ENCODE results near the gene NPAS3. TPM values are rescaled to one million over a fixed set of nuclear protein-coding genes. Genes with fewer than 3 reads are reported as not detected.
A peak's percentile ranks its signal among the peaks of the same experiment; 100 is the strongest.

Gene NPAS3
- total RNA-seq, 4 donors from 2014 or later = 0.13 to 1.1 (median 0.47) TPM; not detected in 1

DNA sequence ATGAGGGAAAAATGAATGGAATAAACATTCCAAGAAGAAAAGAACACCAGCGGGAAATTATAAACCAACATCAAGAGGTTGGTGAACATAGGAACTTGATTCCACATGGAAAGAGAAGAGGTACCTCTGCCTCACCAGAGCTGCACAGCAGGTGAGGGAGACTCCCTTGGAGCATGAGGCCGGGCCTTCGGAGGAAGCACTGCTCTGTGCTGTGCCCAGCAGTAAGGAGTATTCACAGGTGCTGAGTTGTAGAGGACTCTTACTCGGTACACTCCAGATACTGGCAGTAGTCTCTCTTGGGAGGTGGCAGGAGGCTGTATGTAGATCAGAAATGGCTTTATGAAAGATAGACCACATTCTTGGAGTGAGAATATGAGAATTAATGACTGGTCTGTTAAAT lies 76.0 kb downstream of the NPAS3 start:
- no peak for DNase-seq
- TF ChIP-seq, protein P1, sequence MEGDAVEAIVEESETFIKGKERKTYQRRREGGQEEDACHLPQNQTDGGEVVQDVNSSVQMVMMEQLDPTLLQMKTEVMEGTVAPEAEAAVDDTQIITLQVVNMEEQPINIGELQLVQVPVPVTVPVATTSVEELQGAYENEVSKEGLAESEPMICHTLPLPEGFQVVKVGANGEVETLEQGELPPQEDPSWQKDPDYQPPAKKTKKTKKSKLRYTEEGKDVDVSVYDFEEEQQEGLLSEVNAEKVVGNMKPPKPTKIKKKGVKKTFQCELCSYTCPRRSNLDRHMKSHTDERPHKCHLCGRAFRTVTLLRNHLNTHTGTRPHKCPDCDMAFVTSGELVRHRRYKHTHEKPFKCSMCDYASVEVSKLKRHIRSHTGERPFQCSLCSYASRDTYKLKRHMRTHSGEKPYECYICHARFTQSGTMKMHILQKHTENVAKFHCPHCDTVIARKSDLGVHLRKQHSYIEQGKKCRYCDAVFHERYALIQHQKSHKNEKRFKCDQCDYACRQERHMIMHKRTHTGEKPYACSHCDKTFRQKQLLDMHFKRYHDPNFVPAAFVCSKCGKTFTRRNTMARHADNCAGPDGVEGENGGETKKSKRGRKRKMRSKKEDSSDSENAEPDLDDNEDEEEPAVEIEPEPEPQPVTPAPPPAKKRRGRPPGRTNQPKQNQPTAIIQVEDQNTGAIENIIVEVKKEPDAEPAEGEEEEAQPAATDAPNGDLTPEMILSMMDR (IDR thresholded peaks at IDR 0.05) = no peak
- no peak for TF ChIP-seq POLR2A (IDR thresholded peaks at IDR 0.05)
- no peaks in the 10 kb centered on the region for H3K4me1 ChIP-seq
- no peak overlapping the region for H3K27ac ChIP-seq
- H3K27me3 ChIP-seq = no peaks in the 10 kb centered on the region
- WGBS, 2 donors = 84 to 95% methylated on average over 4 of the region's 4 CpGs
- H3K9me3 ChIP-seq = no peaks in the 10 kb centered on the region
- no peaks in the 10 kb centered on the region for H3K36me3 ChIP-seq
- H3K4me3 ChIP-seq = no peak overlapping the region
- intact Hi-C loops (cut with DNase I) = no loop called here

DNA sequence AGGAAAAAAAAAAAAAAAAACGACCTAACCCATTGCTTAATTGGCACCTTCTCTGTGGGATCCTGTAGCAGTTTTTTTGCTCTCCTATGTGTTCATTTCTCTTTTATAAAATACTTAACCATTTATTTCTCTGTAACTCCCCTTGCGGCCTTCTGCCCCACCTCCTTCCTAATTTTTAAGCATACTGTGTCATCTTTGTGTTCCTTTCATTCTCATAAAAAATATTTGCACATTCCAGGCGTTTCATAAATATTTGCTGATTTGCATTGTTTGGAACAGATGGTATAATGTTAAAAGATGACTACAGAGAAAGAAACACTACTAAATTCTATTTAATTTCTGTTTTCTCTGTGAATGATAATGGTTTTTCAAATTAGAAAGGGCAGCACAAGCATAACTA lies 77.9 kb downstream of the NPAS3 start:
- WGBS, 2 donors = 36 to 49% methylated on average over 3 of the region's 3 CpGs
- Histone ChIP-seq H3K9me3 (no peaks in the 10 kb centered on the region), H3K27ac (no peak overlapping the region), H3K4me1 (no peaks in the 10 kb centered on the region), H3K4me3 (no peak overlapping the region), H3K27me3 (no peaks in the 10 kb centered on the region), H3K36me3 (no peaks in the 10 kb centered on the region)
- no peak for DNase-seq
- TF ChIP-seq, protein P1 (IDR thresholded peaks at IDR 0.05) = no peak
- no peak for TF ChIP-seq POLR2A (IDR thresholded peaks at IDR 0.05)
- intact Hi-C loops (cut with DNase I) = no loop called here

DNA sequence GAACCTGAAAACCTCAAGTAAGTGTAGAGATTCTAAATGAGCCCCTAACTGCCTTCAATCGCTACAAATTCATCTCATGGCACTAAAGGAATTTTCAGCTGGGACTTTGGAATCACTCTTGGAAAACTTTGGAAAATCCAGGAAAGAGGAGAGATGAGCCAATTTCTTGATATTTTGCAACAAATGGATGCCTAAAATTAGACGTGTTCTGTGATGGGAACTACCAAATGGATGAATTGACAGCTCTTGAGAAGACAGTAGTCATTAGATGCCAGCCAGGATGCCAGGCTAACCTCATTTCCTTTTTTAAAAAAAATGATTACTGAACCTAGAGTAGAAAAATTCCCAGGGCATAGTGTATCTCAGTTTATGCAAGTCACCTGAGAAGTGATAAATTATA lies 78.3 kb downstream of the NPAS3 start:
- 57 to 76% methylated on average over 2 of the region's 2 CpGs for WGBS, 2 donors
- Histone ChIP-seq H3K27ac (no peak overlapping the region), H3K36me3 (no peaks in the 10 kb centered on the region), H3K27me3 (no peaks in the 10 kb centered on the region), H3K9me3 (no peaks in the 10 kb centered on the region), H3K4me1 (no peaks in the 10 kb centered on the region), H3K4me3 (no peak overlapping the region)
- no peak for TF ChIP-seq POLR2A (IDR thresholded peaks at IDR 0.05)
- TF ChIP-seq, protein P1 (IDR thresholded peaks at IDR 0.05) = no peak
- intact Hi-C loops (cut with DNase I) = no loop called here
- no peak for DNase-seq

DNA sequence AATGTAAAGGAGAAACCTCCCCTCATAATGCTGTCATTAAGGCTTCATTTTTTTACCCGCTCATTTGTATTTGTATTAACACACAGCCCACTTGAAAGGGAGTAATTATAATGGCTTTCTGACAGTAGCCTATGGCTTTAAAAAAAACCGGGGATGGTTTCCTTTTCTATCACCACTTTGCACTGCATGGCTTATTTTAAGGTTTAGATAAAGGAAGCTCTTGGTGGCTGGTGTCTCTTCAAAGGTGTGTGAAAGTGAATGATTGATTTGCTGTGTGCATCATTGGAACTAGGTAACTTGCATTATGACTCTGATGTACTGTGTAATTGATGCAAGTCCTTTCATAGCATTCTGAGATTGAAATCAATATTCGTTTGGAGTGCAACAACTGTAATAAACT lies 80.7 kb downstream of the NPAS3 start:
- 69 to 75% methylated on average over 3 of the region's 3 CpGs for WGBS, 2 donors
- TF ChIP-seq, protein P1 (IDR thresholded peaks at IDR 0.05) = no peak
- no peak for TF ChIP-seq POLR2A (IDR thresholded peaks at IDR 0.05)
- Histone ChIP-seq H3K4me1 (no peaks in the 10 kb centered on the region), H3K36me3 (no peaks in the 10 kb centered on the region), H3K27me3 (no peaks in the 10 kb centered on the region), H3K9me3 (no peaks in the 10 kb centered on the region), H3K4me3 (no peak overlapping the region), H3K27ac (no peak overlapping the region)
- intact Hi-C loops (cut with DNase I) = no loop called here
- DNase-seq = no peak

DNA sequence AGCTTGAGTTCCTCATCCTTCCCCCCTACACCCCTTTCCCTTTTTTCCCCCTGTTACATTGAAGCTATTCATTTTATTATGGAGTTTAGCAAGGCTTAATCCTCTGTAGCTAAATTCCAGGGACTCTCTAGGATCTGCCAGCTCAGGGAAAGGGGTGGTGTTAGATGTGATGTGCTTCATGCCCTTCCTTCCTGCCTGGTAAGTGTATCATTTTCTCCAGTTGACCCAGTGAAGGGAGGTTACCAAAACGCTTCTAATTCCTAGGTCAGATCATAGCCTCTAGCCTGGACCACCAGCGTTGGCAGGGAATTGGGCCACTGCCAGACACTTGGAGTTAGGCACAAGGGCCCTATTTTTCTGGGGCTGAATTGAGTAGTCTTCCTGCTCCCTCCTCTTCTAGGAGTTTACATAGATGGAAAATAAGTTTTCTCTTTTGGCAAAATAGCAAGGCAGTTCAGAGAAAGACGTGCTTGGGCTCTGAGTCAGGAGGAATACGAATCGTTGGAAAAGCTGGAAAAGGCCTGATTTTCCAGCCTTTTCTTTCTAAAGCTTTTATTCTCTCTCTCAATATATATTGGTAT lies 88.3 kb downstream of the NPAS3 start:
- intact Hi-C loops (cut with DNase I) = no loop called here
- H3K9me3 ChIP-seq = no peaks in the 10 kb centered on the region
- WGBS, 2 donors = 40 to 53% methylated on average over 5 of the region's 5 CpGs
- H3K4me1 ChIP-seq = peaks cover 0 to 7% (median 3%) of the 10 kb centered on the region in 3 donors
- H3K36me3 ChIP-seq = no peaks in the 10 kb centered on the region
- no peak for DNase-seq
- peak overlapping the region in 1 of 4 donors; percentile 9 for H3K27ac ChIP-seq
- TF ChIP-seq POLR2A (IDR thresholded peaks at IDR 0.05) = no peak
- TF ChIP-seq, protein P1 (IDR thresholded peaks at IDR 0.05) = no peak
- H3K4me3 ChIP-seq = no peak overlapping the region
- no peaks in the 10 kb centered on the region for H3K27me3 ChIP-seq
